Right atrium auricular region (tissue), 2 donors: ENCODE results near the gene SLK. TPM values are rescaled to one million over a fixed set of nuclear protein-coding genes. Genes with fewer than 3 reads are reported as not detected.

ENCODE experiments used
- DNase-seq: peaks from one replicate; pipeline ENCODE4 v3.0.0-alpha.2; 2019; ENCODE audit warnings: low spot score
- H3K27ac ChIP-seq, 2 donors: fragments of 200-600 bp; sonication (generic); 1 replicate in 1 of 2; 2 replicates in 1 of 2; pipeline ENCODE4 v1.5.1; 2016 to 2019
- H3K27me3 ChIP-seq, 2 donors: fragments of 200-600 bp; sonication (generic); one replicate each; pipeline versions ENCODE4 v1.5.1 to v1.6.0; 2017 to 2019
- H3K36me3 ChIP-seq: fragments of 200-600 bp; sonication (generic); one replicate; pipeline ENCODE4 v1.5.1; 2016
- H3K4me1 ChIP-seq, 2 donors: fragments of 200-600 bp; sonication (generic); one replicate each; pipeline versions ENCODE4 v1.5.1 to v1.6.0; 2017 to 2019
- H3K4me3 ChIP-seq, 2 donors: fragments of 200-600 bp; sonication (generic); 1 replicate in 1 of 2; 2 replicates in 1 of 2; pipeline ENCODE4 v1.5.1; 2017 to 2019; ENCODE audit warnings: mild to moderate bottlenecking in 1 of 2, moderate library complexity in 1 of 2
- H3K9me3 ChIP-seq, 2 donors: fragments of 200-600 bp; sonication (generic); one replicate each; pipeline ENCODE4 v1.5.1; 2019
- CTCF ChIP-seq, 2 donors: fragments of 200-600 bp; sonication (generic); IDR thresholded peaks; one replicate each; pipeline ENCODE4 v1.5.1; 2019; ENCODE audit warnings: antibody characterized with exemption in 2 of 2
- total RNA-seq, 2 donors: library from RNA; depleted of rRNA; stranded (reverse); fragments of >200 nt; gene quantifications; one replicate each; pipeline ENCODE4 v1.1.0, GENCODE V29; 2016

SLK gene
- total RNA-seq, 2 donors from 2014 or later: 42.4 to 57.3 TPM

- DNase-seq: no peak
- no peaks in the 10 kb centered on the region for H3K4me1 ChIP-seq
- H3K36me3 ChIP-seq: peaks cover 52% of the 10 kb centered on the region
- H3K4me3 ChIP-seq: no peak overlapping the region
- no peak overlapping the region for H3K27ac ChIP-seq
- H3K27me3 ChIP-seq: no peaks in the 10 kb centered on the region
- no peak for TF ChIP-seq CTCF (IDR thresholded peaks at IDR 0.05)
- no peaks in the 10 kb centered on the region for H3K9me3 ChIP-seq
Measured at GRCh38 chr10:103998805-103999204, 31.9 kb downstream of the SLK start.

- Histone ChIP-seq H3K36me3 (peaks cover 61% of the 10 kb centered on the region), H3K9me3 (no peaks in the 10 kb centered on the region), H3K4me3 (no peak overlapping the region), H3K27me3 (no peaks in the 10 kb centered on the region), H3K27ac (no peak overlapping the region), H3K4me1 (no peaks in the 10 kb centered on the region)
- no peak for TF ChIP-seq CTCF (IDR thresholded peaks at IDR 0.05)
- DNase-seq: no peak
Measured at GRCh38 chr10:104002911-104003310, 36.0 kb downstream of the SLK start.

- Histone ChIP-seq H3K4me1 (no peaks in the 10 kb centered on the region), H3K4me3 (no peak overlapping the region), H3K9me3 (no peaks in the 10 kb centered on the region), H3K27ac (no peak overlapping the region), H3K27me3 (no peaks in the 10 kb centered on the region), H3K36me3 (peaks cover 63% of the 10 kb centered on the region)
- DNase-seq: no peak
- TF ChIP-seq CTCF (IDR thresholded peaks at IDR 0.05): no peak
Measured at GRCh38 chr10:104005172-104005863, 38.4 kb downstream of the SLK start.

- no peak for DNase-seq
- H3K36me3 ChIP-seq: peaks cover 43% of the 10 kb centered on the region
- H3K27ac ChIP-seq: no peak overlapping the region
- H3K4me3 ChIP-seq: no peak overlapping the region
- H3K27me3 ChIP-seq: no peaks in the 10 kb centered on the region
- no peak for TF ChIP-seq CTCF (IDR thresholded peaks at IDR 0.05)
- no peaks in the 10 kb centered on the region for H3K9me3 ChIP-seq
- H3K4me1 ChIP-seq: no peaks in the 10 kb centered on the region
Measured at GRCh38 chr10:104011904-104012303, 45.0 kb downstream of the SLK start.

GRCh38 chr10:104013489-104013888, 46.5 kb downstream of the SLK start:
- no peak for TF ChIP-seq CTCF (IDR thresholded peaks at IDR 0.05)
- no peak overlapping the region for H3K27ac ChIP-seq
- DNase-seq: no peak
- H3K9me3 ChIP-seq: no peaks in the 10 kb centered on the region
- H3K36me3 ChIP-seq: peaks cover 51% of the 10 kb centered on the region
- no peaks in the 10 kb centered on the region for H3K4me1 ChIP-seq
- H3K27me3 ChIP-seq: no peaks in the 10 kb centered on the region
- no peak overlapping the region for H3K4me3 ChIP-seq

- no peak for TF ChIP-seq CTCF (IDR thresholded peaks at IDR 0.05)
- Histone ChIP-seq H3K27me3 (no peaks in the 10 kb centered on the region), H3K4me3 (no peak overlapping the region), H3K9me3 (no peaks in the 10 kb centered on the region), H3K4me1 (no peaks in the 10 kb centered on the region), H3K36me3 (peaks cover 50% of the 10 kb centered on the region), H3K27ac (no peak overlapping the region)
- DNase-seq: no peak
Measured at GRCh38 chr10:104014176-104014575, 47.2 kb downstream of the SLK start.
